GM18867 (cell line): ENCODE measurements around the gene NALCN.
A peak's percentile ranks its signal among the peaks of the same experiment; 100 is the strongest.

Experiments
- ATAC-seq: cut with Tn5 transposase; IDR thresholded peaks from one replicate; pipeline ENCODE4 v1.9.1; 2021; ENCODE audit warnings: mild to moderate bottlenecking, moderate library complexity; ENCODE audit not compliant: unreplicated experiment

The NALCN gene

DNA sequence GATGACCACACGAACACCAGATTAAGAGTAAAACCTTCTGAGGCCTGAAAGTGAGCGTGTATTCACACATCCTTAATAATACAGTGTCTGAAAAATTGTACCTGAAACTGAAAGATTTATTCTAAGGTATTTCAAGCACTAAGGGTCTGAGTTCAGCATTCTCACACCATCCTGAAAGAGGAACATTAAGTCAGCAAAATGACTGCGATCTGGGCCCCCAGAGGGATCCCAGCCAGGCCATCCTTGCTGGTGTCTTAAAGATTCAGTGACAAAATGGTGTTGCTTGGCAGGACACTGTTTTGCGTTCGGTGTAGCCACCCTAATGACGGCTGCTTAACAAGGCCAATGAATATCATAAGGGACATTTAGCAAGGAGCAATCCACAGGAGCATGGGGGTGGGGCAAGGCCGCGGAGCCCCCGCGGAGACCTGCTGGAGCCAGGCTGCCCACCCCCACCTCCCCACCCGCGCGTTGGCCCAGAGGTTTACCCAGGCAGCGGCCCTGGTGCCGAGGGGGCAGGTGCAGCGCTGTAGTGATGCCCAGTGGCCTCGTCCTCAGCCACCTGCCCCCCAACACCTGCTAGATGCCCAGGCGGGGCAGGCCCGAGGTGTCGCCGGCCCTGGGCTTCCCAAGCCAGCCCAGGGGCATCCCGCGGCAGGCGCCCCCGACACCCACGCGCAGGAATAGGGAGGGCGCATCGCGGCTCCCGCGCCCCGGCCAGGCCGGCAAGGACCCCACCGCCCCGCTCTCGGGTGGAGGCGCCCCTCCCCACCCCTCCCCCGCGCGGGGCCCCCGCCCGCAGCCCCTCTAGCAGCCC lies 742 bp downstream of the NALCN start:
- peak; percentile 86 for ATAC-seq

- ATAC-seq: no peak
Measured at GRCh38 chr13:101412076-101412475, 4.2 kb downstream of the NALCN start.

- no peak for ATAC-seq
Measured at GRCh38 chr13:101408992-101409656, 7.2 kb downstream of the NALCN start.

GRCh38 chr13:101408154-101408553 lies 8.2 kb downstream of the NALCN start:
- no peak for ATAC-seq

- ATAC-seq: no peak
Measured at GRCh38 chr13:101406791-101407190, 9.5 kb downstream of the NALCN start.

- ATAC-seq: no peak
Measured at GRCh38 chr13:101401196-101401595, 15.1 kb downstream of the NALCN start.

- no peak for ATAC-seq
Measured at GRCh38 chr13:101399365-101399764, 16.9 kb downstream of the NALCN start.

DNA sequence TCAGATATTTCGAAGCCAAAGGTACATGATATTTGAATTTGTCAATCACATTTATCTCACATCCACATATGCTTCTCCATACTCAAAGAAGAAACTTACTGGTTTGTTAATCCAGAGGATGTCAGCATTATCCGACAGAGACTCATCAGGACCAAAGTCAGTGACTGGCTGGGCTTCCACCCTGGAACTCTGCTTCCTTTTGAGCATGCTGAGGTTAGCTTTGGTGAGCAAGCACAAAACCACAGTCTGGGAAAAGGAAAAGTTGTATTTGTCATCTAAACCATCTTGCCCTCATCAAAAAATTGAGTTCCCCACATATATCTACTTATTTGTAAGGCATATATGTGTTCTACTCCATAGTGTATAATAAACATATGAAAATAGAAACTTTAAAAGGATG lies 17.4 kb downstream of the NALCN start:
- no peak for ATAC-seq

DNA sequence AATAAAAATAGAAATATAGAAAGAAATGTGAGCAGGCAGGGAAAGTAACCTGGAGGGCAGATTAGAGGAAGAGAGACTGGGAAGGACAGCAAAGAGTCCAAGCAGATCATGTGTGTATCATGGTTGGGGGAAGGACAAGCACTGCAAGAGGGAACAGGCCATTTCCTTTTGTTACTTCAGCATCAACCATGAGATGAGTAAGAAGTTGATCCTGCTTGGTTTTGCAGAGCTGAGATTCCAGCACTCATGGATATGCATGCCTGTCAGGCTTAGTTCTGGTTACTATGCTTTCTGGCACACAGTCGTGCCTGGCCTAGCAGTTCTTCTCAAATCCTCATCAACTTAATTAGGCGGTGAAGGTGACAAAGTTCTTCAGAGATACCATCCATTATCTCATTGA lies 18.1 kb downstream of the NALCN start:
- ATAC-seq: no peak

DNA sequence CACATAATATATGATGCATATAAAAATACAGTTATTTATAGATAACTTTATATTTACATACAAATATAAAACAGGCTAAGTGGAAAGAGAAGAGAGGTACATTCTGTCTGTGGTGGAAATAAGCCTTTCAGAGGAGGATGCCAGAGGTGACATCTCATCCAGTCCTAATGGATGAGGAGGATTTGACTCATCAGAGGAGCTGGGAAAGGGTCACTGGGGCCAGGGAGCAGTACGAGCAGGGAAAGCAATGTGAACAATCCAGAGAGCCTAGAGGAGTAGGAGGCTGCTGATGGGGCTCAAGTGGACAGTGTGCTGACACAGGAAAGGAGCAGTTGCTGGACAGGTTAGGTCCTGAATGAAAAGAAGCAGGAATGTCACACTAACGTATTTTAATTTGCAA lies 18.6 kb downstream of the NALCN start:
- ATAC-seq: no peak

DNA sequence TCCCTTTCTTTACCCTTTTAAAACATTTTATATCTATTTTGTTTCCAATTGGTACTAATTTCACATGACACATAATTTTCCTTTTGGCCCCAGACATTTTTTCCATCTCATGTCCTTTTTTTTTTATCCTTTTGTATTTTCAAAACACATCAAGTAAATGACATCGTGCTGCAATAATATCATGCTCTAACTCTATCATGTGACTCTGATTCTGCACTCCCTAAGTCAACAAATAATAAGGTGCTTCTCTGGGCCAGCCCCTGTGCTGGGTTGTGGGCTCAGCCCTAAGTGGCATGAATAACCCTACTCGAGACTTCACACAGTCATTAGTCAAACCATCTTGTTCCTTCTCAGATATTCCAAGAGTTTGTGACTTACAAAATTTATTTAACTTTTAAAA lies 21.7 kb downstream of the NALCN start:
- no peak for ATAC-seq

- ATAC-seq: no peak
Measured at GRCh38 chr13:101393140-101393539, 23.2 kb downstream of the NALCN start.

DNA sequence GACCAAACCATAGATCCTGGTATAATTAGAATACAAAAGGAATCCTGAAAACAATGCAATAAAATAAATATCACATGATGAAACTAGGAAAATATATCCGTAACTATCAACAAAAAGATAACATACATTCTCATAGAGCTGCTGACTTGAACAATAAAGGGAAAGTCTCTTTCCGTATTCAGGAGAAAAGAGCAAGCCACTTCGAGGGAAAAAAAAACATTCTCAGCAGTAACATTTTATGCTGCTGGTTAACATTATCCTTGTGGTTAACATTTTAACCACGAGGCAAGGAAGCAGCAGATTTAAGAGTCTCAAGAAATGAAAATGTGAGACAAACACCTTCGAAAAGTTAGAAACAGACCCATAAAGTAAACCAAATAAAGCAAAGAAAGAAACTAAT lies 25.8 kb downstream of the NALCN start:
- no peak for ATAC-seq

DNA sequence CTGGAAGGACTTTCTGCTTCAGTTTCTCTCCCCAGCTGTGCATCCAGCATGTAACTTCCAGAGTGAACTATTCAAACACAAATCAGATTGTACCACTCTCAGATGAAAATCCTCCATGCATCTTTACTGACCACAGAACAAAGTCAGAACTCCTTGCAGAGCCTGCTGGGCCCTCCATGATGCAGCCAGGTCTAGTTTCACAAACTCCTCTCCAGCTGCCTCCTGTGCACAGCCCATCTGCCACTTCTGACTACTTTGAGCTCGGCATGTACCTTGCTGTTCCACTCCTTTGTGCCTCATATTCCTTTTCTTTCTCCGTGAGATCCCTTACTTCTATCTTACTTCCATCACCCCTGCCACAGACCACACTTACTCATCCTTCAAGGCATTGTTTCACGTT lies 31.4 kb downstream of the NALCN start:
- ATAC-seq: no peak

DNA sequence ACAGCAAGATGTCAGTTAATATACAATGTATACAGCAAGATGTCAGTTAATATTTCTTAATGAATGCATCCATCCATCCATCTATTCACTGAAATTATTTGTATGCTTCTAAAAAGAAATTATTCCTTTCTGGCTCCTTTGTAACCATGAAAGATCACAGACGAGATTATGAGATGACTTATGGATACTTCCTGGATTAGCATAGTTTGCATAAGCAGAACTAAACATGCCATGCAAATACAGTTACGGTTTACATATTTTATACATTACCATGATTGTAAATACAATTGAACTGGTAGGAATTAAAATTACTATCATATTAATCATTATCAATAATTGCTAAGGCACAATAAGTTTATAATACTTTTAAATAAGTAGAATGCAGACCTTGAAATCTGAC lies 32.7 kb downstream of the NALCN start:
- ATAC-seq: no peak

GRCh38 chr13:101382701-101383100 lies 33.6 kb downstream of the NALCN start:
- ATAC-seq: no peak

GRCh38 chr13:101382086-101382485 lies 34.2 kb downstream of the NALCN start:
- ATAC-seq: no peak

DNA sequence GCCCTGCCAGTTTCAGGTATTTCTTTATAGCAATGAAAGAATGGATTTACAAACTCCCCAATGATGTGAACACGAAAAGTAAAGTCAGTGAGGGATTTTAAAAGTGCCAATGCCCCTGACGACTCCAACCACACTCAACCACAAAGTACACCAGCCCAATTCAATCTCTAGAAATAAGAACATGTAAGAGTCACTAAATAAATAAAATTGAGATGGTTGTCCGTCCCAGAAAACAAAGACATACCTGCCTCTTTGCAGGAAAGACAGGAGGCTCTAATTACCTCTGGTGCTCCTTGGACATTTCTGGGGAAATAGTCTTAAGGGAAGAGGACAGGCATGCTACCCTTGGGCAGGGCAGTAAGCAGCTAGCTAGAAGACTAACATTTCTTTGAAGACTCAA lies 55.8 kb downstream of the NALCN start:
- no peak for ATAC-seq

DNA sequence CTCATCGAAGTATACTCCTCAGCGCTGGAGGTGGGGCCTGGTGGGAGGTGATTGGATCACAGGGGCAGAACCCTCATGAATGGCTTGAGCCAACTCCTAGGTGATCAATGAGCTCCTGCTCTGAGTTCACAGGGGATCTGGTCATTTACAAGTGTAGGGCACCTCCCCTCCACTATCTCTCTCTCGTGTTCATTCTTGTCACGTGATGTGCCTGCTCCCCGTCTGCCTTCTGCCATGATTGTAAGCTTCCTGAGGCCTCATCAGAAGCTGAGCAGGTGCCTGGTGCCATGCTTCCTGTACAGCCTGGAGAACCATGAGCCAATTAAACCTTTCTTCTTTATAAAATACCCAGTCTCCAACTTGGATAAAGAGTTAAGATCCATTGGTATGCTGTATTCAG lies 61.4 kb downstream of the NALCN start:
- no peak for ATAC-seq

- ATAC-seq: no peak
Measured at GRCh38 chr13:101346942-101347728, 69.2 kb downstream of the NALCN start.

GRCh38 chr13:101346161-101346560 lies 70.1 kb downstream of the NALCN start:
- ATAC-seq: no peak
